Natural killer cell treated with Interleukin-12 subunit alpha and Interleukin-12 subunit beta and Interleukin-15 and Interleukin-18, amount 100 ng/mL, for 72 hours (primary cell): ENCODE results near the gene KRT13. TPM values are rescaled to one million over a fixed set of nuclear protein-coding genes. Genes with fewer than 3 reads are reported as not detected.

Experiments used
- ATAC-seq, 2 donors: fragments of 150-1000 bp; cut with Tn5 transposase in 1 of 2; sonication (Bioruptor Pico), chemical (Tn5 transposase) in 1 of 2; 2 replicates each; pipeline ENCODE4 v1.10.0; 2021
- DNase-seq: peaks from one replicate; pipeline ENCODE4 v3.0.0; 2022; ENCODE audit warnings: low spot score
- H3K27ac Mint-ChIP-seq, 2 donors: 1 replicate in 1 of 2; 2 replicates in 1 of 2; pipeline ENCODE4 v1.8.0; 2022; ENCODE audit warnings: mixed read lengths in 2 of 2, mild to moderate bottlenecking in 1 of 2, moderate library complexity in 1 of 2
- H3K27me3 Mint-ChIP-seq, 2 donors: 1 replicate in 1 of 2; 2 replicates in 1 of 2; pipeline ENCODE4 v1.8.0; 2022; ENCODE audit warnings: mixed read lengths in 2 of 2
- H3K36me3 Mint-ChIP-seq: one replicate; pipeline ENCODE4 v1.8.0; 2022; ENCODE audit warnings: mixed read lengths
- H3K4me1 Mint-ChIP-seq, 2 donors: 1 replicate in 1 of 2; 2 replicates in 1 of 2; pipeline ENCODE4 v1.8.0; 2022; ENCODE audit warnings: low read depth in 2 of 2, mixed read lengths in 2 of 2, mild to moderate bottlenecking in 1 of 2
- H3K4me3 Mint-ChIP-seq: one replicate; pipeline ENCODE4 v1.8.0; 2022; ENCODE audit warnings: mixed read lengths
- H3K9me3 Mint-ChIP-seq: 2 replicates; pipeline ENCODE4 v1.8.0; 2022; ENCODE audit warnings: mixed read lengths
- total RNA-seq, 2 donors: library from RNA; stranded (reverse); gene quantifications; one replicate each; pipeline ENCODE4 v1.2.3, GENCODE V29; 2022

The KRT13 gene
- total RNA-seq, 2 donors from 2014 or later: not detected

DNA sequence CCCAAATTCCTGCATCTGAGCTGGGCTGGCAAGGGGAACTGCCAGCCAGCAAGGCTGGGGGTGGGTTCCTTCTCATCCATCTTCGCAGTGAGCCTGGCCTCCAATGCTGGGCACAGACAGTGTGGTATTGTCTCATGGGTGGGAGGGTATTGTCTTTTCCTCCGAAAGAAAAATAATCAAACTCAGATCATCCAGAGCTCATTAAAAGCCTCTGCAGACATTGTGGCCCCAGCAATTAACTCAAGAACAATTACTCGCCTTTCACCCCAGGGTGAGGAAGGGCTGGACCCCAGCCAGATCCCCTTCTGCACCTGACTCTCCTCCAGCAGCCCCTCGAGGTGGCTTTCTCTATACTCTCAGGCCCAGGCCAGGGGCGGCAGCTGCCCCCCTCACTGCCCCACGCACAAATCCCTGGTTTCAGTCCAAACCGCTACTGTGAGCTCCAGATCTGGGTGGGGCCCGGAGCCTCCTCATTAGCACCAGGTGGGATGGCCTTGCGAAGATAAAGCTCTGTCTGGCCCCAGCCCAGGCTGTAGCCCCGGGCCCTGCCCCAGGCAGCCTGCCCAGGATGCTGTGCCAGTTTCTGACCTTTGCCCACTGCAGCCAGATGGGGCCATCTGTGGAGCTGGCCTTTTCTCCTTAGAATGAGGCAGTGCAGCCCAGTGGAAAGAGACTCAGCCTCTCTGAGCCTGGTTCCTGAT, 15.6 kb upstream of the KRT13 start:
- DNase-seq: no peak
- no peak overlapping the region for H3K4me3 Mint-ChIP-seq
- no peaks in the 10 kb centered on the region for H3K36me3 Mint-ChIP-seq
- no peaks in the 10 kb centered on the region for H3K9me3 Mint-ChIP-seq
- ATAC-seq: no peak
- H3K4me1 Mint-ChIP-seq: no peaks in the 10 kb centered on the region
- peaks cover 0 to 6% of the 10 kb centered on the region in 2 donors for H3K27me3 Mint-ChIP-seq
- H3K27ac Mint-ChIP-seq: no peak overlapping the region

DNA sequence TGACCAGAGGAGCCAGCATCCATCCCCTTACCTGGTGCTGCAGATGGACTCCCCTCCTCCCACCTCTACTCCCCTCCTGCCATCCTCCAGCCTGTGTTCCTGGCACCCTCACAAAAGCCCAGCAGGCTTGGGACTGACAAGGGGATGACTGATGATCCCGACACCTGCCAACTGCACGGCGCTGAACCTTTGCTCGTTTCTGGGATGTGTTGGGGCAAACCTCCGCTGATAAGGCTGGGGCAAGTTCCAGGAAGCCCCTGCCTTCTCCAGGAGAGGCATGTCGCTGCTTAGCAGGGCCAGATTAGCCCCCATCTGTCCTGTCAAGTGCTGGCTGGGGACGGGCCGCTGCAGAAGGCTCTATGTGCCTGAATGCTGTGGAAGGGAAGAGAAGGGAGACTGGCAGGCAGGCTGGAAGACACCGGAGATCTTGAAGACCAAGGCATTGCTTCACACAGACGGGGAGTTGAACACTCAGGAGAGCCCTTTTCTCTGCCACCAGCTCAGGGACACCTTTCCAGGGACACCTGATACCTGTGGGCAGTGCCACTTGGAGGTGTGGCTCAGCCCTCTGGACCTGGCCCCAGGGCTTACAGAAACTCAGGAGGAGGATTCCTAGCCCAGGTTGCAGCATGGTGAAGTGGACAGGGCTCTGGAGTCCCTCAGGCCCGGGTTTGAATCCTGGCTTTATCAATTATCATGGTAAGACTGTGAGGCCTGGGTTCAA, 14.3 kb upstream of the KRT13 start:
- DNase-seq (no peak), ATAC-seq (no peak)
- H3K9me3 Mint-ChIP-seq: no peaks in the 10 kb centered on the region
- H3K4me3 Mint-ChIP-seq: no peak overlapping the region
- peaks cover 0 to 2% of the 10 kb centered on the region in 2 donors for H3K27me3 Mint-ChIP-seq
- no peaks in the 10 kb centered on the region for H3K4me1 Mint-ChIP-seq
- no peak overlapping the region for H3K27ac Mint-ChIP-seq
- no peaks in the 10 kb centered on the region for H3K36me3 Mint-ChIP-seq

GRCh38 chr17:41518789-41519449, 13.5 kb upstream of the KRT13 start, which contains the start of gene KRT15:
KRT15 (minus strand) TSS chr17:41518890; CDS start chr17:41518827, 63 bp downstream.
- Mint-ChIP-seq H3K4me3 (no peak within 1 kb of the TSS), H3K27me3 (peaks cover 0 to 2% of the 10 kb centered on the region in 2 donors), H3K9me3 (no peaks in the 10 kb centered on the region), H3K36me3 (no peaks in the 10 kb centered on the region), H3K27ac (no peak within 1 kb of the TSS), H3K4me1 (no peaks in the 10 kb centered on the region)
- ATAC-seq (no peak), DNase-seq (no peak)

- Mint-ChIP-seq H3K4me1 (no peaks in the 10 kb centered on the region), H3K36me3 (no peaks in the 10 kb centered on the region), H3K27ac (no peak overlapping the region), H3K27me3 (peaks cover 0 to 2% of the 10 kb centered on the region in 2 donors), H3K9me3 (no peaks in the 10 kb centered on the region), H3K4me3 (no peak overlapping the region)
- DNase-seq (no peak), ATAC-seq (no peak)
These were observed 12.6 kb upstream of the KRT13 start for GRCh38 chr17:41518031-41518430.

GRCh38 chr17:41516830-41517283, 11.4 kb upstream of the KRT13 start:
- Mint-ChIP-seq H3K4me3 (no peak overlapping the region), H3K27me3 (peaks cover 0 to 2% of the 10 kb centered on the region in 2 donors), H3K36me3 (no peaks in the 10 kb centered on the region), H3K9me3 (no peaks in the 10 kb centered on the region), H3K27ac (no peak overlapping the region), H3K4me1 (no peaks in the 10 kb centered on the region)
- DNase-seq: no peak
- ATAC-seq: no peak

- DNase-seq (no peak), ATAC-seq (no peak)
- H3K4me1 Mint-ChIP-seq: no peaks in the 10 kb centered on the region
- no peaks in the 10 kb centered on the region for H3K9me3 Mint-ChIP-seq
- no peak overlapping the region for H3K27ac Mint-ChIP-seq
- H3K4me3 Mint-ChIP-seq: no peak overlapping the region
- H3K36me3 Mint-ChIP-seq: no peaks in the 10 kb centered on the region
- peaks cover 0 to 2% of the 10 kb centered on the region in 2 donors for H3K27me3 Mint-ChIP-seq
These were observed 10.9 kb upstream of the KRT13 start for GRCh38 chr17:41516147-41516829.

GRCh38 chr17:41513168-41513547, 7.7 kb upstream of the KRT13 start:
- Mint-ChIP-seq H3K4me3 (no peak overlapping the region), H3K27me3 (peaks cover 0 to 2% of the 10 kb centered on the region in 2 donors)
- no peak for ATAC-seq

GRCh38 chr17:41512546-41513167, 7.2 kb upstream of the KRT13 start:
- Mint-ChIP-seq H3K27ac (no peak overlapping the region), H3K4me3 (no peak overlapping the region), H3K9me3 (no peaks in the 10 kb centered on the region), H3K36me3 (no peaks in the 10 kb centered on the region), H3K27me3 (peaks cover 0 to 2% of the 10 kb centered on the region in 2 donors), H3K4me1 (no peaks in the 10 kb centered on the region)
- no peak for ATAC-seq
- no peak for DNase-seq

More at GRCh38 chr17:41513168-41513547, 7.7 kb upstream of the KRT13 start:
- Mint-ChIP-seq H3K27ac (no peak overlapping the region), H3K9me3 (no peaks in the 10 kb centered on the region), H3K36me3 (no peaks in the 10 kb centered on the region), H3K4me1 (no peaks in the 10 kb centered on the region)
- no peak for DNase-seq

GRCh38 chr17:41511716-41512115, 6.3 kb upstream of the KRT13 start:
- Mint-ChIP-seq H3K9me3 (no peaks in the 10 kb centered on the region), H3K4me1 (no peaks in the 10 kb centered on the region), H3K4me3 (no peak overlapping the region), H3K27me3 (peaks cover 0 to 2% of the 10 kb centered on the region in 2 donors), H3K36me3 (no peaks in the 10 kb centered on the region), H3K27ac (no peak overlapping the region)
- ATAC-seq: no peak
- no peak for DNase-seq

- Mint-ChIP-seq H3K27ac (no peak overlapping the region), H3K27me3 (peaks cover 0 to 1% of the 10 kb centered on the region in 2 donors), H3K4me3 (no peak overlapping the region), H3K36me3 (no peaks in the 10 kb centered on the region), H3K4me1 (no peaks in the 10 kb centered on the region), H3K9me3 (no peaks in the 10 kb centered on the region)
- ATAC-seq (no peak), DNase-seq (no peak)
These were observed 5.7 kb upstream of the KRT13 start for GRCh38 chr17:41511116-41511515.

DNA sequence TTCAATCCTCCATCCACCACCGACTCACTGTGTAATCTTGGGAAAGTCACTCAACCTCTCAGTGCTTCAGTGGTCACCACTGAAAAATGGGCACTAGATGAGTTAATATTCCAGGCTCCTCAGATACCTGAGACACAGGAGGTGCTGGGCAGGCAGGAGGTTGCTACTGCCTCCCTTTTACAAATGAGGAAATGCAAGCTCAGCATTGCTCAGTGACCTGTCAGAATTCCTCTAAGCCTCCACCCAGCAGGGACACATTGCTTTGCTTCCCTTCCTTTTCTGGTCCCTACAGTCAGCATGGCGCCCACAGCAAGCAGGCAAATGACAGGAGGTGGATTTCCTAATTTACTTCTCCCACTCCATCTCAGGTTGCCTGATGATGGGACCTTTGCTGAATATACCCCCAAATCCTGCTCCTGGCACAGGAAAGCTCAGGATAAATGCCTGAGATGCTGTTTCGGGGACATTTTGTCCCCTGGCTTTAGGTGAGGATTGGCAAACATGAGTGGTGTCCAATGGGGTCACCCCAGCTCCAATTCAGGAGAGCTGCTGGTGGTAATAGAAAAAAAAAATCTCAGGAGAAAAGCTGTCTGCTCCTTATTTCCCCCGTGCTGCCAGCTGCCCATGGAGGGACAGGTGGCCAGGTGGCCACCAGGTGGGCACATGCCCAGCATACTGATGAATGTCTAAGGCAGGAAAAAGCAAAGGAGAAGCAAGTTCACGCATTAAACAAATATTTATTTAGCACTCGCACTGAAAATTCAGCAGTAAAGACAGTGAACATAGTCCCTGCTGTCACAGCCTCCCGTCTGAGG, 5.0 kb upstream of the KRT13 start:
- Mint-ChIP-seq H3K4me3 (no peak overlapping the region), H3K9me3 (no peaks in the 10 kb centered on the region), H3K4me1 (no peaks in the 10 kb centered on the region), H3K27me3 (no peaks in the 10 kb centered on the region), H3K27ac (no peak overlapping the region), H3K36me3 (no peaks in the 10 kb centered on the region)
- no peak for DNase-seq
- no peak for ATAC-seq

DNA sequence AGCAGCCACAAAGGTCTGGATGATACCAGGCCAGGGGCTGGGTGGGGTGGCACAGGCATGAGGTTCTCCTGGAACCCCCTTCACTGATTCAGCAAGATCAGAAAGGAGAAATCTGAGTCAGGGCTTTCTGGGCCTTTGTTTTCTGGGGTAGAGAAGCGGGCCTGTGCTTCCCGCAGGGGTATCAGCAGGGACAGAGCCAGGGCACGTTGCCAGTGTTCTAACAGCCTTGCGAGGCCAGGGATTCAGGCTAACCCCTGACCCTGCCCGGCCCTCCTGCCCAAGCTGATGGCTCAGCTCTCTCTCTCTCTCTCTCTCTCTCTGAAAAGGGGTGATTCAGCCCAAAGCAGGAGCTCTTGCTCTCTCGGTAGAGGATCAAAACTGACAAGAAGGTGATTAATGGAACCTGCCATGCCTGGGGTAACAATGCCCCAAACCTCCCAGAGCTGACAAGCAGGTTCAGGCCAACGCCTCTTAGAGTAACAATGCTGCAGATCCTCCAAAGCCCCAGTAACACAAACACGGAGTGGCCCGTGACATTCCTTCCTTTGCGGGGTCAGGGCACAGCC, 2.0 kb upstream of the KRT13 start:
- no peak overlapping the region for H3K27ac Mint-ChIP-seq
- H3K27me3 Mint-ChIP-seq: no peaks in the 10 kb centered on the region
- no peak overlapping the region for H3K4me3 Mint-ChIP-seq
- no peaks in the 10 kb centered on the region for H3K36me3 Mint-ChIP-seq
- no peak for ATAC-seq
- H3K4me1 Mint-ChIP-seq: no peaks in the 10 kb centered on the region
- DNase-seq: no peak
- no peaks in the 10 kb centered on the region for H3K9me3 Mint-ChIP-seq
